Activated naive CD4-positive, alpha-beta T cell treated with anti-CD3 and anti-CD28 coated beads, Interleukin-2, amount 50 U/mL, for 72 hours (primary cell): ENCODE measurements around the gene MYCBP2. TPM values are rescaled to one million over a fixed set of nuclear protein-coding genes. Genes with fewer than 3 reads are reported as not detected.
"Not testable (repeated sequence)": the region's sequence is repeated elsewhere in the genome, so short reads cannot be mapped to it uniquely, and the experiment has no call there.

Source experiments
- ATAC-seq, 2 donors: fragments of 150-1000 bp; cut with Tn5 transposase; 2 replicates each; pipeline ENCODE4 v1.10.0; 2021; ENCODE audit warnings: mild to moderate bottlenecking in 2 of 2, moderate library complexity in 2 of 2
- DNase-seq, 2 donors: peaks; one replicate each; pipeline ENCODE4 v3.0.0; 2021 to 2022; ENCODE audit warnings: low spot score in 2 of 2
- H3K27ac Mint-ChIP-seq, 2 donors: one replicate each; pipeline ENCODE4 v1.8.0; 2022; ENCODE audit warnings: mild to moderate bottlenecking in 2 of 2, mixed read lengths in 2 of 2
- H3K36me3 Mint-ChIP-seq, 2 donors: one replicate each; pipeline ENCODE4 v1.8.0; 2022; ENCODE audit warnings: mixed read lengths in 2 of 2
- H3K9me3 Mint-ChIP-seq, 2 donors: one replicate each; pipeline ENCODE4 v1.8.0; 2022; ENCODE audit warnings: mixed read lengths in 2 of 2
- total RNA-seq, 2 donors: library from RNA; stranded (reverse); gene quantifications; one replicate each; pipeline ENCODE4 v1.2.3, GENCODE V29; 2022

Gene MYCBP2
- total RNA-seq, 2 donors from 2014 or later = 80.1 to 105 TPM

DNA sequence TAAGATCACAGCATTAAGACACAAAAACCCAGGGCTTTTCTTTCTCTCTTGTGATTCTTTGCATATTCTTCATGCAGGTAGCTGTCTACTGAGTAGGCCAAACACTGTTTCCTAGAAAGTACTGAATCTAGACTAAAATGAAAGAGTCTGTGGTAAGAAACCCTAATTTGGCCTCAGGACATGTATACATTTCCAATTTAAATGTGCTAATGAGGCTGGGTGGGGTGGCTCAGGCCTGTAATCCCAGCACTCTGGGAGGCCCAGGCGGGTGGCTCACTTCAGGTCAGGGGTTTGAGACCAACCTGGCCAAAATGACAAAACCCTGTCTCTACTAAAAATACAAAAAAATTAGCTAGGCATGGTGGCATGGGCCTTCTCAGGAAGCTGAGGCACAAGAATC, 57.8 kb downstream of the MYCBP2 start:
- Mint-ChIP-seq H3K27ac (no peak overlapping the region), H3K9me3 (no peaks in the 10 kb centered on the region), H3K36me3 (peaks cover 5 to 12% of the 10 kb centered on the region in 2 donors)
- ATAC-seq (no peak), DNase-seq (no peak)

DNA sequence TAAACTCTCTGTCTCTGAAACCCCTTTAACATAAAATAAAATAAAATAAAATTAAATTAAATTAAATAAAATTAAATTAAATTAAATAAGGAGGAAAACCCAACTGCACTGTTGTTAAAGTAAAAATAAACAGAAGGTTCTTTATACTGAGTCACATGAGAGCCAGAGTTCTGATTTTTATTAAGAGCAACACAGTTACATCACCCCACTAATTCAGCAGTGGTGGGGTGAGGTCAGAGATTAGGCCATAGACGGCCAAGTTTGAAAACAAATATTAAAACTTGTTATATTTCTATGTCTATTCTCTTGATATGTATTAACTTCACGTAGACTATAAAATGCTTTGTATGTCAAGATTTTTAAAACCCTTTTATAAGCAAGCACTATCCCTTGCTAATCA, 59.5 kb downstream of the MYCBP2 start:
- no peak for ATAC-seq
- Mint-ChIP-seq H3K9me3 (no peaks in the 10 kb centered on the region), H3K27ac (no peak overlapping the region), H3K36me3 (peaks cover 5 to 11% of the 10 kb centered on the region in 2 donors)
- no peak for DNase-seq

- ATAC-seq = no peak
- DNase-seq = no peak
- Mint-ChIP-seq H3K9me3 (no peaks in the 10 kb centered on the region), H3K27ac (no peak overlapping the region), H3K36me3 (peaks cover 0 to 5% of the 10 kb centered on the region in 2 donors)
These were observed 61.6 kb downstream of the MYCBP2 start for GRCh38 chr13:77265336-77265735.

GRCh38 chr13:77262198-77262597, 64.7 kb downstream of the MYCBP2 start:
- DNase-seq (no peak), ATAC-seq (no peak)
- Mint-ChIP-seq H3K9me3 (no peaks in the 10 kb centered on the region), H3K27ac (no peak overlapping the region), H3K36me3 (no peaks in the 10 kb centered on the region)

DNA sequence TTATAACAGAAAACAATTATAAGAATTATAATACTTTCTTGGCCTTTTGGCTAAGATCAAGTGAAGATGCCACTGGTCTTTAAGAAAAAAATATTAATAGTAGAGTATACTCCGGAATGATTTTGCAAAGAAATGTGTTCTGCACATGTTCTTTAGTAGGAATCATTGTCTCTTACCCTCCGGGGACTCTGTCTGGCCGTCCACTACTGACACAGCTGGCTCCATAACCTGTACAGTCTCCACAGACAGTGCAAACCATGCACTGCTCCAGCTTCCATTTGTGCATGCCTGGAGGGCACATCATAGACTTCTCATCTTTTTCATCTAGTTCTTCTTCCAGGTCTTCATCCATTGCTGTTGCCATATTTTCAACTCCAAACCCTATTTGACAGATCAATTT, 75.9 kb downstream of the MYCBP2 start:
- Mint-ChIP-seq H3K9me3 (peaks cover 0 to 8% of the 10 kb centered on the region in 2 donors), H3K27ac (no peak overlapping the region), H3K36me3 (peaks cover 24 to 47% of the 10 kb centered on the region in 2 donors)
- DNase-seq (no peak), ATAC-seq (no peak)

GRCh38 chr13:77245224-77245623, 81.7 kb downstream of the MYCBP2 start:
- H3K9me3 Mint-ChIP-seq, ATAC-seq, H3K27ac Mint-ChIP-seq, DNase-seq: not testable (repeated sequence)
- peaks cover 20 to 42% of the 10 kb centered on the region in 2 donors for H3K36me3 Mint-ChIP-seq

DNA sequence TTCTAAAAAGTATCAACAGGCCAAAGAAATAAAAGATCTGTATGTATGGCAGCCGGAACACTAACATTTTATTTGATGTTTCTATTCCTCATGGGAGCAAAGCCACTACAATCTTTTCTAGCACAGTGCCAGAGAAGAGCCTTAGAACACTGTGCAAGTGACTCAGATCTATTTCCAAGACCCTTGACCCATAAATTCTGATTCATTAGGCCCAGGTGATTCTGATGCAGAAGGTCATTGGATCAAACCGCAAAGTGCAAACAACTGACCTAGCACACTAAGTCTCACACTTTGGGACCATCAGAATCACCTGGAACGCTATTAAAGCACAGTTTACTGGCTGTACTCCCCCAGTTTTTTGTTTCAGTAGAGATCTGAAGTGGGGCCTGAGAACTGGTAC, 87.6 kb downstream of the MYCBP2 start:
- no peaks in the 10 kb centered on the region for H3K9me3 Mint-ChIP-seq
- H3K27ac Mint-ChIP-seq = no peak overlapping the region
- no peak for ATAC-seq
- DNase-seq = no peak
- H3K36me3 Mint-ChIP-seq = no peaks in the 10 kb centered on the region

GRCh38 chr13:77235456-77236022, 91.4 kb downstream of the MYCBP2 start:
- Mint-ChIP-seq H3K9me3 (no peaks in the 10 kb centered on the region), H3K36me3 (no peaks in the 10 kb centered on the region), H3K27ac (no peak overlapping the region)
- DNase-seq (no peak), ATAC-seq (peak in 1 of 2 donors; percentile 28)

GRCh38 chr13:77233159-77233558, 93.7 kb downstream of the MYCBP2 start:
- no peaks in the 10 kb centered on the region for H3K36me3 Mint-ChIP-seq
- ATAC-seq = no peak
- DNase-seq = no peak
- H3K27ac Mint-ChIP-seq = no peak overlapping the region
- no peaks in the 10 kb centered on the region for H3K9me3 Mint-ChIP-seq

- H3K9me3 Mint-ChIP-seq = no peaks in the 10 kb centered on the region
- H3K36me3 Mint-ChIP-seq = peaks cover 5 to 6% of the 10 kb centered on the region in 2 donors
- H3K27ac Mint-ChIP-seq = no peak overlapping the region
- DNase-seq = no peak
- no peak for ATAC-seq
These were observed 96.3 kb downstream of the MYCBP2 start for GRCh38 chr13:77230560-77230959.

DNA sequence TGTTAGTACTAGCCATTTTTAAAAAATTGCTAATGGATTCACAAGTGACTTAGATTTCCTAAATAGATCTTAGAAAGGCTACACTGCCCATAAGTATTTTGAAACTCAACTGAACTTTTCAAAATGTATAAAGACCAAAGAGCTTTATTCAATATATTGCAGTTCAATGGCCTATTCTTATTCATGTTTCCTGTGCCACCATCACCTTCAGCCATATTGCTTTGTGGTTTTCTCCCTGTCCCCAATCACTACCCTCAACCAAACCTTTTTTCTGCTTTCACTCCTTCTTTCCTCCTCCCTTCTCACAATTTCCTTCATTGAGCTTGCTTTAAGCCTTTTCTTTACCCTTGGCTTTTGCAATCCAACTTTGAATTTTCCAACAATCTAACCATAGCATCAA, 100.9 kb downstream of the MYCBP2 start:
- Mint-ChIP-seq H3K27ac (no peak overlapping the region), H3K36me3 (peaks cover 9 to 22% of the 10 kb centered on the region in 2 donors), H3K9me3 (no peaks in the 10 kb centered on the region)
- ATAC-seq (no peak), DNase-seq (no peak)

GRCh38 chr13:77222909-77223308, 104.0 kb downstream of the MYCBP2 start:
- ATAC-seq (peak in 1 of 2 donors; percentile 35), DNase-seq (no peak)
- H3K27ac Mint-ChIP-seq = no peak overlapping the region
- H3K9me3 Mint-ChIP-seq = no peaks in the 10 kb centered on the region
- peaks cover 9 to 22% of the 10 kb centered on the region in 2 donors for H3K36me3 Mint-ChIP-seq

DNA sequence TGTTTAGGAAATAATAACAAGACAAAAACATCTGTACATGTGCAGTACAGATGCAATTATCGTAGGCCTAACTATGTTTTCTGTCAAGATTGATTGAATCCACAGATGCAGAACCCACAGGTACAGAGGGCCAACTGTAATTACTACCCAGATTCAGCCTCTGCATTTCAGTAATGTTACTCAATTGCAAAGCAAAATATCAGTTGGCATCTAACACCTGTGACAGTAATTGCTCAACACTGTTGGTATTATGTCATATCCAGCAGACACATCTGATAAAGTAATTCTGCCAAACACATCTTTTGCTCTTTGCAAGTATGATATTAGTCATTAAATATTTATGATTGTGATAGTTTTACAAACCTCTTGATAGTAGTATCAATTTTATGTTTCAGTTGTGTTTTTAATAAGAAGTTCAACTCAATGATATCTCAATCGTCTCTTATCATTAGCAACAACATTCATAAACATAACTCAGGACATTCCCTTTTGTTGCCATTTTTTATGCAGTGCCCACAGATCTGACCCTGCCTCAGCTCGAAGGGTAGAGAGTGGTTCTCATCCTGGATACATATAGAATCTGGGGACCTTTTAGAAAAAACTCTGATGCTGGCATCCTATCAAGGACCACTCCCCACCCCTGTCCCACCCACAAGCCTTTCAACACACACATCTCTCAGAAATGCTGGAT, 104.7 kb downstream of the MYCBP2 start:
- ATAC-seq (peak in 1 of 2 donors; percentile 85), DNase-seq (no peak)
- peaks cover 9 to 22% of the 10 kb centered on the region in 2 donors for H3K36me3 Mint-ChIP-seq
- peak overlapping the region; percentile 40 to 70 for H3K27ac Mint-ChIP-seq
- no peaks in the 10 kb centered on the region for H3K9me3 Mint-ChIP-seq

DNA sequence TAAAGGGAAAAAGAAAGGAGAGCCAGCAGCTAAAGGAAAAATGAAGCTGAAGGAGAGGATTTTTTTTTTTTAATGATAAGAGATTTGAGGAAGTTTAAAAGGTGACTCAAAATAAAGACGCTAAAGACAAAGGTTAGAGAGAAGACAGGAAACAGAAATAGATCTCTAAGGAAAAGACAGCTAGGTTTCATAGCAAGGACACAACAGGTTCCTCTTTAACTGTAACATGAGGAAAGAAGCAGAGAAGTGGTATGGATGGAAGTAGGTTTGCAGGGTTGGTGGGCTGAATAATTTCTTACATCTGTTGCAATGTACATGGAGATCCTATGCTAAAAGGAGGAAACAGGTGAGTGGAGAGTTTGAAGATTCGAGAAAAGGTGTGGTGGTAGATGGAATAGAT, 107.5 kb downstream of the MYCBP2 start:
- ATAC-seq = no peak
- Mint-ChIP-seq H3K9me3 (no peaks in the 10 kb centered on the region), H3K36me3 (peaks cover 17 to 26% of the 10 kb centered on the region in 2 donors), H3K27ac (no peak overlapping the region)
- DNase-seq = no peak

DNA sequence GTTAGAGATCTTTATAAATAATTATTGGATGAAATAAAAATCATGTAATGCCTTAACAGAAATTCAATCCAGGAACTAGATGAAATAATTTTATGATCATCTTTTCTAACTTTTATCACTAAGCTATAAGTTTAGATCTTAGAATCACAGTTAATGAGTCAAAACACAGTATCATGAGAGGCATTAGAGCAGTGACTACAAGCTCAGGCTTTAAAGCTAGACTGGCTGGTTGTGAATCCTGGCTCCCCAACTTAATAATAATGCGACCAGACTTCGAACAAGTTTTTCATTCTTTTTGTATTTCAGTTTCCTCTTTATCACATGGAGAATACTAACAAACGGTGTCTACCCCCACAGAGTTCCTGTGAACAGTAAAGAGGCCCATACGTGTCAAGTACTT, 108.6 kb downstream of the MYCBP2 start:
- no peak overlapping the region for H3K27ac Mint-ChIP-seq
- DNase-seq (no peak), ATAC-seq (peak in 1 of 2 donors; percentile 48)
- H3K36me3 Mint-ChIP-seq = peaks cover 17 to 26% of the 10 kb centered on the region in 2 donors
- H3K9me3 Mint-ChIP-seq = no peaks in the 10 kb centered on the region

DNA sequence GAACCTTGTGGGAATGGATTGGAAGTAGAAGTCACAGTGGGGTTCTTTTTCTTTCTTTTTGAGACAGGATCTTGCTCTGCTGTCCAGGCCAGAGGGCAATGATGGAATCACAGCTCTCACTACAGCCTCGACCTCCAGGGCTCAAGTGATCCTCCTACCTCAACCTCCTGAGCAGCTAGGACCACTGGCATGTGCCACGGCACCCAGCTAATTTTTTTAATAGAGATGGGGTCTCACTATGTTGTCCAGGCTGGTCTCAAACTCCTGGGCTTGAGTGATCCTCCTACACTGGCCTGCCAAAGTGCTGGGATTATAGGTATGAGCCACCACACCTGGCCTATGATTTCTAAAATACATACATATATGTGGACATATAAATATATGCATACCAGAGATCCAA, 111.4 kb downstream of the MYCBP2 start:
- Mint-ChIP-seq H3K9me3 (no peaks in the 10 kb centered on the region), H3K36me3 (peaks cover 12 to 16% of the 10 kb centered on the region in 2 donors), H3K27ac (peak overlapping the region; percentile 9 to 72)
- ATAC-seq = no peak
- DNase-seq = no peak

DNA sequence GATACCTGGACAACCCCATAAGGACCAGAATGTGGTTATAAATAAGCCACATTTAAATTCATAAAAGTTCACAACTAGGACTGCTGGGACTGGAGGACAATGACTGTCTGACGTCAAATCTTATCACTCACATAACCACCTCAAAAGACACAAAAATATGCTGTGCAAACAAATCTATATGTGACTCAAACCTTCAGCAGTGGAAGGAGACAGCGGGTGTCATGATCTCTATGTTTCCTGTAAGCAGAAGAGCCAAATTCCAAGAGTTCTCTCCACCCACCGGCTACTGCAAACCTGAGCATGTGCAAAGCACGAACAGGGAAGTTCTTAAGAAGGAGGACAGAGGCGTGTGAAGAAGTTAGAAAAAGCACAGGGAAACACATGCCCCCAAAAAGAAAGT, 113.2 kb downstream of the MYCBP2 start:
- Mint-ChIP-seq H3K27ac (peak overlapping the region in 1 of 2 donors; percentile 61), H3K36me3 (peaks cover 18 to 23% of the 10 kb centered on the region in 2 donors)
- DNase-seq = no peak

GRCh38 chr13:77207943-77208342, 119.0 kb downstream of the MYCBP2 start:
- H3K36me3 Mint-ChIP-seq = peaks cover 17 to 36% of the 10 kb centered on the region in 2 donors
- peak overlapping the region in 1 of 2 donors; percentile 85 for H3K27ac Mint-ChIP-seq
- no peak for ATAC-seq

More for the DNA sequence above, 113.2 kb downstream of the MYCBP2 start:
- peak in 1 of 2 donors; percentile 40 for ATAC-seq
- H3K9me3 Mint-ChIP-seq = no peaks in the 10 kb centered on the region

More at GRCh38 chr13:77207943-77208342, 119.0 kb downstream of the MYCBP2 start:
- H3K9me3 Mint-ChIP-seq = peaks cover 0 to 4% of the 10 kb centered on the region in 2 donors
- DNase-seq = no peak
